ENCODE data around the gene COL5A2.

GRCh38 chr2:189118386-189118785, 61.2 kb downstream of the COL5A2 start:
- TF ChIP-seq CTCF (conservative IDR thresholded peaks at IDR 0.05 in 1 of 2, IDR thresholded peaks at IDR 0.05 in 1 of 2; ENCODE audit: extremely low read depth in 1 of 2, insufficient read depth in 1 of 2, low read depth in 1 of 2, low read length in 2 of 2) = no peak
- TF ChIP-seq EZH2 (IDR thresholded peaks at IDR 0.05; ENCODE audit: borderline replicate concordance, low read length) = no peak
